ENCODE measurements around the gene ADAP1.
"Not testable (repeated sequence)": the region's sequence is repeated elsewhere in the genome, so short reads cannot be mapped to it uniquely, and the experiment has no call there.

ADAP1 gene

DNA sequence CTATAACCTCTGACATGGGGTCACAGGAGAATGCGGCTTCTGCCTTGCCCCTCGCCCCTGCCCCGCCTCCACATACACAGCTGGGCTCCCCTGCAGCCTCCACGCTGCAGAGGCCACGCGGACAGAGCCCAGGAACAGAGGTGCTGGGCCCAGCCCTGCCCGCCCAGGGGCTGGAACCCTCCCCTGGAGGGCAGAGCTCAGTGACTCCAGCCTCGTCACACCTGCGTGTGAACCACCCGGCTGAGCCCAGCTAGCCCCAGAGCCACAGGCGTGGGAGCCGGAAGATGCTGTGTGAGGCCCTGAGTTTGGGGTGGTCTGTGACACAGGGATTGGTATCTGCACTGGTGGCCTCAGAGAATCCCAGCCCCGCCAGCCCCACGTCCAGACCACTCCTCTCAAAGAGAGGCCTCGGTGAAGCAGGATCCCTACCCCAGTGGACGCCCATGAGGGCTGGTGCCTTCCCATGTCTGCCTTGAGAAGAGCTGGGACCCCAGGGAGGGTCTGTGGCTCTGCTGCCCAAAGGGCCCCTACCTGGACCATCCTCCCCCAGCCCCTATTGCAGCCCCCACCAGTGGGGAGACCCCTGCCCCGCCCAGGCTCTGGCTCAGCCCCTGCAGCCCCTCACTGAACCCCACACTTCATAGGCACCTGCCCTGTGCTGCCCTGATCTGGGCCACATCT is 8.1 kb upstream of the ADAP1 start:
- Histone ChIP-seq H3K27ac (ENCODE audit: low read length) (no peak overlapping the region), H3K9me3 (ENCODE audit: control insufficient read depth, insufficient read depth, low read length) (no peaks in the 10 kb centered on the region), H3K4me1 (ENCODE audit: control insufficient read depth, insufficient read depth, low read length) (peaks cover 4% of the 10 kb centered on the region; the same call in 1 of the 2 replicates), H3K27me3 (ENCODE audit: control insufficient read depth, insufficient read depth, low read length) (no peaks in the 10 kb centered on the region), H3K36me3 (ENCODE audit: control insufficient read depth, insufficient read depth, low read length) (peaks cover 3% of the 10 kb centered on the region), H3K4me3 (ENCODE audit: low read length) (no peak overlapping the region)
- DNase-seq (ENCODE audit: low read depth, low spot score) = no peak
- no CpG with 5 or more reads among the region's 17 CpGs for WGBS (ENCODE audit: insufficient coverage, insufficient read length)

DNA sequence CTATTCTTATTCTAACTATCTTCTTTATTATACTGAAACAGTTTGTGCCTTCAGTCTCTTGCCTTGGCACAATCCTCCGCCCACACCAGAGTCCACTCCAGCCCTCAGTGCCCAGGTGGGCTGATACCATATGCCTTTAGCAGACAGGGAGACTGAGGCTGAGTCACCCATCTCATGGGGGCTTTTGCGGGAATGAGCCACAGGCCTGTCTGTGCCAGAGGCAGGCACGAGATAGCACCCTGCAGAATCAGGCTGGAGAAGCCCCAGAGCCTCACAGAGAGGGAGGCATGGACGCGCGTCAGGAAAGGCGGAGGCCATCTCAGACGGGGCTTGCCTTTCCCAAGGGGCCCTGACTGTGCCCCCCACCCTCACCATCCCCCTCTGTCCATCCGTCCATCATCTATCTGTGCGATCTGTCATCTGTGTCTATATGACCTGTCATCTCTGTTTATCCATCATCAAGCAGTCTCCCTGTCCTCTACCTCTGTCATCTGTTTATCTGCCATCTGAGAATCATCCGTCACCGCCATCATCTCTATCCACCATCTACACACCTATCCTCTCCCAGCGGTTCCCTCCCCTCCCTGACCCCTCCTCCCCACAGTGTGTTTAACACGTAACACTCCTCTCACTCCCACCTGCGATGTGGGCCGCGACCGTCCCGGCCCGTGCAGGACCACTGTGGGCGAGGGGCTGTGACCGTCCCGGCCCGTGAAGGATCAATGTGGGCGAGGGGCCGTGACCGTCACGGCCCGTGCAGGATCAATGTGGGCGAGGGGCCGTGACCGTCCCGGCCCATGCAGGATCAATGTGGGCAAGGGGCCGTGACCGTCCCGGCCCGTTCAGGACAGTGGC is 7.3 kb upstream of the ADAP1 start:
- no peak overlapping the region for H3K27ac ChIP-seq (ENCODE audit: low read length)
- WGBS (ENCODE audit: insufficient coverage, insufficient read length) = no CpG with 5 or more reads among the region's 37 CpGs
- no peak overlapping the region for H3K4me3 ChIP-seq (ENCODE audit: low read length)

DNA sequence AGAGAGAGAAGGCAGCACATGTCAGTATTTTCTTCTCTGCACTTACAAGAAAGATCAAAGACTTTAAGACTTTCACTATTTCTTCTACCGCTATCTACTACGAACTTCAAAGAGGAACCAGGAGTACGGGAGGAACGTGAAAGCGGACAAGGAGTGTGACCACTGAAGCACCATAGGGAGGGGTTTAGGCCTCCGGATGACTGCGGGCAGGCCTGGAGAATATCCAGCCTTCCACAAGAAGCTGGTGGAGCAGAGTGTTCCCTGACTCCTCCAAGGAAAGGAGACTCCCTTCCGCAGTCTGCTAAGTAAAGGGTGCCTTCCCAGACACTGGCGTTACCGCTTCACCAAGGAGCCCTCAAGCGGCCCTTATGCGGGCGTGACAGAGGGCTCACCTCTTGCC is 6.5 kb upstream of the ADAP1 start:
- not testable (repeated sequence) for H3K4me1 ChIP-seq (ENCODE audit: control insufficient read depth, insufficient read depth, low read length); H3K27ac ChIP-seq (ENCODE audit: low read length); H3K27me3 ChIP-seq (ENCODE audit: control insufficient read depth, insufficient read depth, low read length); H3K9me3 ChIP-seq (ENCODE audit: control insufficient read depth, insufficient read depth, low read length); DNase-seq (ENCODE audit: low read depth, low spot score); H3K36me3 ChIP-seq (ENCODE audit: control insufficient read depth, insufficient read depth, low read length); H3K4me3 ChIP-seq (ENCODE audit: low read length)
- no CpG with 5 or more reads among the region's 13 CpGs for WGBS (ENCODE audit: insufficient coverage, insufficient read length)

More for the DNA sequence above, 7.3 kb upstream of the ADAP1 start:
- Histone ChIP-seq H3K27me3 (ENCODE audit: control insufficient read depth, insufficient read depth, low read length) (no peaks in the 10 kb centered on the region), H3K9me3 (ENCODE audit: control insufficient read depth, insufficient read depth, low read length) (no peaks in the 10 kb centered on the region), H3K36me3 (ENCODE audit: control insufficient read depth, insufficient read depth, low read length) (no peaks in the 10 kb centered on the region), H3K4me1 (ENCODE audit: control insufficient read depth, insufficient read depth, low read length) (peaks cover 4% of the 10 kb centered on the region; the same call in 1 of the 2 replicates)
- no peak for DNase-seq (ENCODE audit: low read depth, low spot score)

GRCh38 chr7:960269-960871 is 5.9 kb upstream of the ADAP1 start:
- Histone ChIP-seq H3K27me3 (ENCODE audit: control insufficient read depth, insufficient read depth, low read length) (peaks cover 2% of the 10 kb centered on the region; the same call in 1 of the 2 replicates), H3K9me3 (ENCODE audit: control insufficient read depth, insufficient read depth, low read length) (no peaks in the 10 kb centered on the region), H3K4me1 (ENCODE audit: control insufficient read depth, insufficient read depth, low read length) (peaks cover 4% of the 10 kb centered on the region; the same call in 1 of the 2 replicates), H3K4me3 (ENCODE audit: low read length) (no peak overlapping the region), H3K27ac (ENCODE audit: low read length) (no peak overlapping the region), H3K36me3 (ENCODE audit: control insufficient read depth, insufficient read depth, low read length) (no peaks in the 10 kb centered on the region)
- no peak for DNase-seq (ENCODE audit: low read depth, low spot score)
- no CpG with 5 or more reads among the region's 31 CpGs for WGBS (ENCODE audit: insufficient coverage, insufficient read length)

DNA sequence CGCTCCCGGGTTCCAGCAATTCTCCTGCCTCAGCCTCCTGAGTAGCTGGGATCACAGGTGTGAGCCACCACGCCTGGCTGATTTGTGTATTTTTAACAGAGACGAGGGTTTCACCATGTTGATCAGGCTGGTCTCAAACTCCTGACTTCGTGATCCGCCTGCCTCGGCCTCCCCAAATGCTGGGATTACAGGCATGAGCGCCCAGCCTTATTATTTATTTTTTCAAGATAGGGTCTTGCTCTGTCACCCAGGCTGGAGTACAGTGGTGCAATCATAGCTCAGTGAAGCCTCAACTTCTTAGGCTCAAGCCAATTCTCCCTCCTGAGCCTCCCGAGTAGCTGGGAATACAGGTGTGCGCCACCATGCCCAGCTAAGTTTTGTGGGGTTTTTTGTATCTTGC is 5.3 kb upstream of the ADAP1 start:
- H3K36me3 ChIP-seq (ENCODE audit: control insufficient read depth, insufficient read depth, low read length); H3K4me3 ChIP-seq (ENCODE audit: low read length); H3K9me3 ChIP-seq (ENCODE audit: control insufficient read depth, insufficient read depth, low read length); H3K27ac ChIP-seq (ENCODE audit: low read length); H3K4me1 ChIP-seq (ENCODE audit: control insufficient read depth, insufficient read depth, low read length); H3K27me3 ChIP-seq (ENCODE audit: control insufficient read depth, insufficient read depth, low read length); DNase-seq (ENCODE audit: low read depth, low spot score): not testable (repeated sequence)
- no CpG with 5 or more reads among the region's 10 CpGs for WGBS (ENCODE audit: insufficient coverage, insufficient read length)

- no peaks in the 10 kb centered on the region for H3K9me3 ChIP-seq (ENCODE audit: control insufficient read depth, insufficient read depth, low read length)
- no peak overlapping the region for H3K27ac ChIP-seq (ENCODE audit: low read length)
- peaks cover 2% of the 10 kb centered on the region; the same call in 1 of the 2 replicates for H3K27me3 ChIP-seq (ENCODE audit: control insufficient read depth, insufficient read depth, low read length)
- DNase-seq (ENCODE audit: low read depth, low spot score) = no peak
- WGBS (ENCODE audit: insufficient coverage, insufficient read length) = no CpG with 5 or more reads among the region's 20 CpGs
- no peak overlapping the region for H3K4me3 ChIP-seq (ENCODE audit: low read length)
- peaks cover 6% of the 10 kb centered on the region; the same call in 1 of the 2 replicates for H3K4me1 ChIP-seq (ENCODE audit: control insufficient read depth, insufficient read depth, low read length)
- no peaks in the 10 kb centered on the region for H3K36me3 ChIP-seq (ENCODE audit: control insufficient read depth, insufficient read depth, low read length)
These were observed 4.8 kb upstream of the ADAP1 start for GRCh38 chr7:959271-959670.

DNA sequence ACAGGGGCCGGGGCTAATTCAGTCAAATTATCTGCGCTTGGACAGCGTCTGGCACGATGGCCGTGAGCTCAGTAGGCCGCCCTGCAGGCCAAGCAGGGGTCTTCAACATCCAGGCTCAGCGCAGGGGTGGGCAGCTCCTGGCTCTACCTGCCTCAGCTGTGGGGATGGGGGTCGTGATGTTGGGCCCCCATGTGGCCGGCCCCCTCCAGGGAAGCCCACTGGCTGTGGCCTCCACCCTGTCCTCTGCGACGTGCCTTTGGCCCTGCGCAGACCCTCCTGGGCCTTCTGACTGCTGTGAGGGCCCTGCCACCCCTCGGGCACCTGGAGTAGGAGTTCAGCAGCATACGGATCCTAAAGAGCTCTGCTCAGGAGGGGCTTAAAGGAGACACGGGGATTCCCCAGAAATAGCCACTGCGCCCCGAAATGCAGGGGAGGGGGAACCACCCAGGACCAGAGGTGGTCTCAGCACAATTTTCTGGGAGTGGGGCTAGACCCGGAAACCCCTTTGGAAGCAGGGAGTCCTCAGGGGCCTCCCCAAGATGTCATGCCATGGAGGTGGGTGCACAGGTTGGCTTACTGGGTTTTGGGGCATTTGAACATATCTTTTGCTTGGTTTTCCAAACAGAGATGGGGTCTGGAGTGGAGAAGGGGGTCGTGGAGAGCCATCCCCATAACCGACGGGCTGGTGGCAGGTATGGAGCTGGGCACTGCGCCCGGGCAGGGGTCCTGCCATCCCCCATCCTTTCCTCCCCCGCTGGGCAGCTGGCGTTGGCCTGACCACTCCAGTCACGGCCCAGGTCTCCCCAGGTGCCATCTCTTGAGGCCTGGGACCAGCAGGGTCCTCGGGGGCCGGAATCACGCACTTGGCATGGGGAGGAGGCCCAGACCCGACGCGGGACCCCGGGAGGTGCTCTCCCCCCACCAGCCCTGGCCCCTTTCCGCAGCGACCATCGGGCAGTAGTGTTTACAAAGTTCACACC is 4.0 kb upstream of the ADAP1 start:
- peaks cover 2% of the 10 kb centered on the region; the same call in 1 of the 2 replicates for H3K27me3 ChIP-seq (ENCODE audit: control insufficient read depth, insufficient read depth, low read length)
- H3K27ac ChIP-seq (ENCODE audit: low read length) = no peak overlapping the region
- DNase-seq (ENCODE audit: low read depth, low spot score) = no peak
- no peaks in the 10 kb centered on the region for H3K9me3 ChIP-seq (ENCODE audit: control insufficient read depth, insufficient read depth, low read length)
- H3K4me3 ChIP-seq (ENCODE audit: low read length) = no peak overlapping the region
- WGBS (ENCODE audit: insufficient coverage, insufficient read length) = no CpG with 5 or more reads among the region's 36 CpGs
- H3K36me3 ChIP-seq (ENCODE audit: control insufficient read depth, insufficient read depth, low read length) = no peaks in the 10 kb centered on the region
- H3K4me1 ChIP-seq (ENCODE audit: control insufficient read depth, insufficient read depth, low read length) = peaks cover 6% of the 10 kb centered on the region; the same call in 1 of the 2 replicates

DNA sequence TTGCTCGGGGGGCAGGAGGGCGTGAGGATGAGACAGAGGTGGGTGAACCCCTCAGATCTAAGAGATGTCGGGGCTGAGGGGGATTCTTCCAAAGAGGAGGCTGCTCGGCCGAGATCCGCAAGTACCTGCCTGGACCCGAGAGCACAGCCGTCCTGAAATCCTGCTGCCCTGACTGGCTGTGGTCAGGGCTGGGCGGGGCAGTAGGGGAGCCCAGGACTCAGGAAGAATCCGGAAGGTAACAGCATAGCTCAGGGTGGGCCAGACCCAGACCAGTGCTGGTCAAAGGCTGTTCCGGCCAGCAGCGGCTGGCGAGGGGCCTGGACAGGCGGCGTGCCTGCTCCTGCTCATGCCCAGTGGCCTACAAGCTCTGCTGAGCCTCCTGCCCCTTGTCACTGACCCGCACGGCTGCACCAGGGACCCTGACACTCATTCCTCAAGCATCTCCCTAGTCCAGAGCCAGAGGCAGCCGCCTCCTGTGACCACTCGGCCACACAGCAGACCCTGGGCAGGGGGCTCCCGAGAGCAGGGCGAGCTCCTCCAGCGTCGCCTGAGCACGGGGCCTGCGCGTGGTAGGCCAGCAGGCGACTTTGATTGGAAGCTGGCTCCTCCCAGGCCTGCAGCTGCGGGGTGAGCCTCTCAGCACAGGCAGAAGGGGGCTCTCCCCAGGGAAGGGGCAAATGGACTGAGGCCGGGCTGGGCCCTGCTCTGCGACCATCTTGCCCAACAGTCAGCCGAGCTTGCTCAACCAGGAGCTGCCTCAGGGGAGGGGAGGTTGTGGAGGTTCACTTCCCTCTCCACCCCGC is 3.1 kb upstream of the ADAP1 start:
- Histone ChIP-seq H3K9me3 (ENCODE audit: control insufficient read depth, insufficient read depth, low read length) (no peaks in the 10 kb centered on the region), H3K36me3 (ENCODE audit: control insufficient read depth, insufficient read depth, low read length) (no peaks in the 10 kb centered on the region), H3K4me1 (ENCODE audit: control insufficient read depth, insufficient read depth, low read length) (peaks cover 4% of the 10 kb centered on the region; the same call in 1 of the 2 replicates), H3K27ac (ENCODE audit: low read length) (no peak overlapping the region), H3K4me3 (ENCODE audit: low read length) (no peak overlapping the region), H3K27me3 (ENCODE audit: control insufficient read depth, insufficient read depth, low read length) (peaks cover 2% of the 10 kb centered on the region; the same call in 1 of the 2 replicates)
- DNase-seq (ENCODE audit: low read depth, low spot score) = no peak
- no CpG with 5 or more reads among the region's 32 CpGs for WGBS (ENCODE audit: insufficient coverage, insufficient read length)

DNA sequence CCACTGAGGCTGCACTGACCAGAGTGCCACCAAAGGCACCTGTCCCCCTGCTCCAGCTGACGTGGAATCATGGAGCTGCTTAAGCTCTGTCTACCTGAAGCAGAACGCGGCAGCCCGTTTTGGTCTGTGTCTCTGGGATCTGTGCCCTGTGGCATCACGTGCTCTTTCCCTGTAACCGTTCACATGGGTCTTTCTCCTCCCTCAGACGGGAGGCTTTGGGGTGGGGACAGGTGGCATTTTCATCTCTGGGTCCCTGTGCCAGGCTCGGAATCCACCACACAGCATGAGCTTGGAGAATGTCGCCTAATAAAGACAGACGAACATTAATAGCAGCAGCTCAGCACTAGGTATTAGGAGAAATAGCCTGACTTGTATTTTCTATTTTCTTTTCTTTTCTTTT is 1.6 kb upstream of the ADAP1 start:
- Histone ChIP-seq H3K9me3 (ENCODE audit: control insufficient read depth, insufficient read depth, low read length) (no peaks in the 10 kb centered on the region), H3K27ac (ENCODE audit: low read length) (no peak overlapping the region), H3K36me3 (ENCODE audit: control insufficient read depth, insufficient read depth, low read length) (no peaks in the 10 kb centered on the region), H3K4me3 (ENCODE audit: low read length) (no peak overlapping the region), H3K4me1 (ENCODE audit: control insufficient read depth, insufficient read depth, low read length) (peaks cover 4% of the 10 kb centered on the region; the same call in 1 of the 2 replicates), H3K27me3 (ENCODE audit: control insufficient read depth, insufficient read depth, low read length) (peaks cover 2% of the 10 kb centered on the region; the same call in 1 of the 2 replicates)
- DNase-seq (ENCODE audit: low read depth, low spot score) = no peak
- no CpG with 5 or more reads among the region's 10 CpGs for WGBS (ENCODE audit: insufficient coverage, insufficient read length)

Measured in iPS DF 6.9 (cell line).